Muscle layer of duodenum (tissue), 2 donors: ENCODE measurements around the gene SORBS1.
A peak's percentile ranks its signal among the peaks of the same experiment; 100 is the strongest.

Source experiments
- H3K27ac ChIP-seq: one replicate; pipeline ENCODE4 v1.7.0; 2013; ENCODE audit warnings: mild to moderate bottlenecking, low read length
- H3K27me3 ChIP-seq: one replicate; pipeline ENCODE4 v1.7.0; 2013; ENCODE audit warnings: low read depth, mild to moderate bottlenecking, control low read depth, low read length
- H3K36me3 ChIP-seq, 2 donors: one replicate each; pipeline ENCODE4 v1.7.0; 2013; ENCODE audit warnings: low read length in 2 of 2, control low read depth in 1 of 2, mild to moderate bottlenecking in 1 of 2; ENCODE audit not compliant: insufficient read depth in 2 of 2, control insufficient read depth in 1 of 2
- H3K4me1 ChIP-seq, 2 donors: one replicate each; pipeline ENCODE4 v1.7.0; 2013; ENCODE audit warnings: low read length in 2 of 2, mild to moderate bottlenecking in 2 of 2, control low read depth in 1 of 2, moderate library complexity in 1 of 2; ENCODE audit not compliant: insufficient read depth in 2 of 2, control insufficient read depth in 1 of 2
- H3K4me3 ChIP-seq, 2 donors: one replicate each; pipeline ENCODE4 v1.7.0; 2013; ENCODE audit warnings: low read length in 2 of 2, low read depth in 1 of 2, mild to moderate bottlenecking in 1 of 2
- H3K9me3 ChIP-seq, 2 donors: one replicate each; pipeline ENCODE4 v1.7.0; 2013; ENCODE audit warnings: low read length in 2 of 2, control low read depth in 1 of 2, mild to moderate bottlenecking in 1 of 2; ENCODE audit not compliant: control insufficient read depth in 1 of 2
- donor health status: healthy.

Gene SORBS1

GRCh38 chr10:95467162-95467599 is 94.0 kb downstream of the SORBS1 start:
- peak overlapping the region; percentile 49 for H3K27ac ChIP-seq
- H3K36me3 ChIP-seq, result no peaks in the 10 kb centered on the region
- no peaks in the 10 kb centered on the region for H3K27me3 ChIP-seq
- H3K9me3 ChIP-seq, result no peaks in the 10 kb centered on the region
- H3K4me1 ChIP-seq, result peaks cover 6 to 32% of the 10 kb centered on the region in 2 donors
- H3K4me3 ChIP-seq, result no peak overlapping the region

GRCh38 chr10:95466436-95466835 is 94.7 kb downstream of the SORBS1 start:
- H3K27me3 ChIP-seq, result no peaks in the 10 kb centered on the region
- no peak overlapping the region for H3K4me3 ChIP-seq
- no peaks in the 10 kb centered on the region for H3K9me3 ChIP-seq
- no peak overlapping the region for H3K27ac ChIP-seq
- H3K4me1 ChIP-seq, result peaks cover 6 to 34% of the 10 kb centered on the region in 2 donors
- no peaks in the 10 kb centered on the region for H3K36me3 ChIP-seq

DNA sequence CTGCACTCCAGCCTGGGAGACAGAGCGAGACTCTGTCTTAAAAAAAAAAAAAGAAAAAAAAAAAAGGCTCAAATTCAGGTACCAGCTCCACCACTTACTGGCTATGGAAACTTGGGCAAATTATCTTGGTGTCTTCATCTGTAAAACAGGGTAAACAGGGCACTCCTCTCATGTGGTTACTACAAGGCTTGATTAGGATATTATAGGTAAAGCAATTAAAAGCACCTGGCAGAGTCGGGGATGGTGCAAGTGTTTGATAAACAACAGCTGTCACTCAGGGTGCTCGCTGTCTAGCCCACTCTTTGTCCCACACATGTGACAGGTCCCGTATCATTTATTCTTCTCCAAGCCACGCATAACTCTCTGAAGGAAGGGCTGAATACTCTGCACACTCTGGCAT is 96.9 kb downstream of the SORBS1 start:
- Histone ChIP-seq H3K27ac (peak overlapping the region; percentile 19), H3K9me3 (no peaks in the 10 kb centered on the region), H3K36me3 (no peaks in the 10 kb centered on the region), H3K4me1 (peaks cover 6 to 47% of the 10 kb centered on the region in 2 donors), H3K4me3 (no peak overlapping the region), H3K27me3 (no peaks in the 10 kb centered on the region)

- peak overlapping the region; percentile 3 for H3K27ac ChIP-seq
- peaks cover 6 to 53% of the 10 kb centered on the region in 2 donors for H3K4me1 ChIP-seq
- no peaks in the 10 kb centered on the region for H3K36me3 ChIP-seq
- no peaks in the 10 kb centered on the region for H3K9me3 ChIP-seq
- H3K4me3 ChIP-seq, result no peak overlapping the region
- H3K27me3 ChIP-seq, result no peaks in the 10 kb centered on the region
Observed at GRCh38 chr10:95462740-95463667, 98.2 kb downstream of the SORBS1 start.

DNA sequence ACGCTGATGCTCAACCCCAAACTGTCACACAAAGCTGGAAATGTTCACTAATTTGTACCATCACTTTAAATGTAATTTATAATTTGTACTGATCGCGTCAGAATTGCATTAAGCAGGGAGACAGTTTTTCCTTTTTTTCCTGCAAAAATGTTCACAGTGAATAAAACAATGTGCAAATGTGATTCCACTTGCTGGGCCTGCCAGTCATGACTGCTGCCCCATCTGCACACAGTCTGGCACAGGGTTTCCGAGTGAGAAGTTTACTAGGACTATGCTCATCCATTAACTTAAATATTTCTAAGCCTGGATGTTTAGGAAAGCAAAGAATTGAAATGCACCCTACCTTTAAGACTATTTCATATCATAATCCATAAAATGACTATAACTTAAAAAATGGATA is 99.6 kb downstream of the SORBS1 start:
- Histone ChIP-seq H3K4me1 (peaks cover 6 to 58% of the 10 kb centered on the region in 2 donors), H3K4me3 (no peak overlapping the region), H3K27me3 (no peaks in the 10 kb centered on the region)

GRCh38 chr10:95459446-95460045 is 101.6 kb downstream of the SORBS1 start:
- peaks cover 2 to 68% of the 10 kb centered on the region in 2 donors for H3K4me1 ChIP-seq
- H3K27me3 ChIP-seq, result no peaks in the 10 kb centered on the region
- H3K27ac ChIP-seq, result peak overlapping the region; percentile 15
- H3K36me3 ChIP-seq, result no peaks in the 10 kb centered on the region
- H3K9me3 ChIP-seq, result no peaks in the 10 kb centered on the region
- H3K4me3 ChIP-seq, result no peak overlapping the region

More for the DNA sequence above, 99.6 kb downstream of the SORBS1 start:
- Histone ChIP-seq H3K27ac (no peak overlapping the region), H3K36me3 (no peaks in the 10 kb centered on the region), H3K9me3 (no peaks in the 10 kb centered on the region)

GRCh38 chr10:95458871-95459270 is 102.3 kb downstream of the SORBS1 start:
- H3K4me3 ChIP-seq, result no peak overlapping the region
- no peaks in the 10 kb centered on the region for H3K36me3 ChIP-seq
- peaks cover 0 to 73% of the 10 kb centered on the region in 2 donors for H3K4me1 ChIP-seq
- no peak overlapping the region for H3K27ac ChIP-seq
- no peaks in the 10 kb centered on the region for H3K27me3 ChIP-seq
- H3K9me3 ChIP-seq, result no peaks in the 10 kb centered on the region

GRCh38 chr10:95458014-95458413 is 103.2 kb downstream of the SORBS1 start:
- no peaks in the 10 kb centered on the region for H3K27me3 ChIP-seq
- no peak overlapping the region for H3K4me3 ChIP-seq
- H3K36me3 ChIP-seq, result no peaks in the 10 kb centered on the region
- no peaks in the 10 kb centered on the region for H3K9me3 ChIP-seq
- H3K27ac ChIP-seq, result peak overlapping the region; percentile 35
- peaks cover 0 to 65% of the 10 kb centered on the region in 2 donors for H3K4me1 ChIP-seq

GRCh38 chr10:95457319-95457886 is 103.8 kb downstream of the SORBS1 start:
- H3K27ac ChIP-seq, result peak overlapping the region; percentile 35
- H3K36me3 ChIP-seq, result no peaks in the 10 kb centered on the region
- no peak overlapping the region for H3K4me3 ChIP-seq
- no peaks in the 10 kb centered on the region for H3K27me3 ChIP-seq
- H3K4me1 ChIP-seq, result peaks cover 0 to 60% of the 10 kb centered on the region in 2 donors
- H3K9me3 ChIP-seq, result no peaks in the 10 kb centered on the region

GRCh38 chr10:95456516-95456915 is 104.7 kb downstream of the SORBS1 start:
- Histone ChIP-seq H3K27me3 (no peaks in the 10 kb centered on the region), H3K4me1 (peaks cover 0 to 65% of the 10 kb centered on the region in 2 donors), H3K9me3 (no peaks in the 10 kb centered on the region), H3K36me3 (no peaks in the 10 kb centered on the region), H3K4me3 (no peak overlapping the region), H3K27ac (peak overlapping the region; percentile 35)

DNA sequence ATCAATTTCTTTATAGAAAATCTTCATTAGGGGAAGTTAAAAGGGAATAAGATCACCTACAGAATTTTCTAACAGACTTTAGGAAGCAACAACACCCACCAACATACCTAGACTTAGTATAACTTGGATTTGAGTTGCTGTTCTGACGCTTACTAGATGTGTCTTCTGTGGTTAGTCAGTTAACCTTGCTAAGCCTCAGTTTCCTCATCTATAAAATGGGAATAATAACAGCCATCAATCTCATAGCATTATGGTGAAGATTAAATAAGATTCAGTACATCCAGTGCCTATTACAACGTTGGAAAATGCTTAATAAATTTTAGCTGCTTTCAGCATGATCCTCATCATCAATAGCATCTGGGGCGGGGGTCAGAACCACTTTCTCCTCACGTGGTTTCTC is 106.2 kb downstream of the SORBS1 start:
- H3K4me1 ChIP-seq, result peaks cover 0 to 59% of the 10 kb centered on the region in 2 donors
- no peaks in the 10 kb centered on the region for H3K27me3 ChIP-seq
- H3K36me3 ChIP-seq, result no peaks in the 10 kb centered on the region
- H3K27ac ChIP-seq, result no peak overlapping the region
- no peaks in the 10 kb centered on the region for H3K9me3 ChIP-seq
- H3K4me3 ChIP-seq, result no peak overlapping the region
